ENCODE data around the gene RGMA.
"Not testable (repeated sequence)": the region's sequence is repeated elsewhere in the genome, so short reads cannot be mapped to it uniquely, and the experiment has no call there.

The RGMA gene

GRCh38 chr15:93037820-93038705 lies 50.9 kb downstream of the RGMA start:
- Mint-ChIP-seq H3K27me3 (no peaks in the 10 kb centered on the region), H3K27ac (peak overlapping the region in 1 of 2 donors; percentile 19), H3K4me1 (peaks cover 16% of the 10 kb centered on the region), H3K4me3 (no peak overlapping the region), H3K9me3 (no peaks in the 10 kb centered on the region)
- DNase-seq: no peak
- no peak for ATAC-seq

- DNase-seq (no peak), ATAC-seq (no peak)
- Mint-ChIP-seq H3K27ac (no peak overlapping the region), H3K9me3 (no peaks in the 10 kb centered on the region), H3K4me1 (peaks cover 16% of the 10 kb centered on the region), H3K4me3 (no peak overlapping the region), H3K27me3 (no peaks in the 10 kb centered on the region)
These were observed 51.8 kb downstream of the RGMA start for GRCh38 chr15:93036951-93037819.

GRCh38 chr15:93035953-93036810 lies 52.8 kb downstream of the RGMA start:
- ATAC-seq (peak; percentile 83), DNase-seq (peak; percentile 49 to 53)
- H3K4me1 Mint-ChIP-seq: peaks cover 20% of the 10 kb centered on the region
- no peaks in the 10 kb centered on the region for H3K9me3 Mint-ChIP-seq
- peak overlapping the region in 1 of 2 donors; percentile 81 for H3K27ac Mint-ChIP-seq
- H3K27me3 Mint-ChIP-seq: no peaks in the 10 kb centered on the region
- H3K4me3 Mint-ChIP-seq: peak overlapping the region; percentile 40 to 71

GRCh38 chr15:93035092-93035915 lies 53.7 kb downstream of the RGMA start:
- peak; percentile 26 for ATAC-seq
- peak overlapping the region in 1 of 2 donors; percentile 2 for H3K27ac Mint-ChIP-seq

GRCh38 chr15:93034512-93034911 lies 54.5 kb downstream of the RGMA start:
- Mint-ChIP-seq H3K27me3 (no peaks in the 10 kb centered on the region), H3K9me3 (no peaks in the 10 kb centered on the region), H3K4me3 (no peak overlapping the region), H3K4me1 (peaks cover 37% of the 10 kb centered on the region), H3K27ac (no peak overlapping the region)
- DNase-seq (no peak), ATAC-seq (no peak)

More at GRCh38 chr15:93035092-93035915, 53.7 kb downstream of the RGMA start:
- H3K4me3 Mint-ChIP-seq: peak overlapping the region in 1 of 2 donors; percentile 15
- H3K4me1 Mint-ChIP-seq: peaks cover 29% of the 10 kb centered on the region
- H3K27me3 Mint-ChIP-seq: no peaks in the 10 kb centered on the region
- DNase-seq: no peak
- no peaks in the 10 kb centered on the region for H3K9me3 Mint-ChIP-seq

- Mint-ChIP-seq H3K9me3 (no peaks in the 10 kb centered on the region), H3K27ac (no peak overlapping the region), H3K4me3 (no peak overlapping the region), H3K27me3 (no peaks in the 10 kb centered on the region), H3K4me1 (peaks cover 47% of the 10 kb centered on the region)
- DNase-seq (no peak), ATAC-seq (no peak)
These were observed 55.5 kb downstream of the RGMA start for GRCh38 chr15:93033434-93034045.

GRCh38 chr15:93032515-93033206 lies 56.4 kb downstream of the RGMA start:
- H3K4me3 Mint-ChIP-seq, H3K27me3 Mint-ChIP-seq, H3K9me3 Mint-ChIP-seq, ATAC-seq, H3K27ac Mint-ChIP-seq, DNase-seq: not testable (repeated sequence)
- H3K4me1 Mint-ChIP-seq: peaks cover 55% of the 10 kb centered on the region

DNA sequence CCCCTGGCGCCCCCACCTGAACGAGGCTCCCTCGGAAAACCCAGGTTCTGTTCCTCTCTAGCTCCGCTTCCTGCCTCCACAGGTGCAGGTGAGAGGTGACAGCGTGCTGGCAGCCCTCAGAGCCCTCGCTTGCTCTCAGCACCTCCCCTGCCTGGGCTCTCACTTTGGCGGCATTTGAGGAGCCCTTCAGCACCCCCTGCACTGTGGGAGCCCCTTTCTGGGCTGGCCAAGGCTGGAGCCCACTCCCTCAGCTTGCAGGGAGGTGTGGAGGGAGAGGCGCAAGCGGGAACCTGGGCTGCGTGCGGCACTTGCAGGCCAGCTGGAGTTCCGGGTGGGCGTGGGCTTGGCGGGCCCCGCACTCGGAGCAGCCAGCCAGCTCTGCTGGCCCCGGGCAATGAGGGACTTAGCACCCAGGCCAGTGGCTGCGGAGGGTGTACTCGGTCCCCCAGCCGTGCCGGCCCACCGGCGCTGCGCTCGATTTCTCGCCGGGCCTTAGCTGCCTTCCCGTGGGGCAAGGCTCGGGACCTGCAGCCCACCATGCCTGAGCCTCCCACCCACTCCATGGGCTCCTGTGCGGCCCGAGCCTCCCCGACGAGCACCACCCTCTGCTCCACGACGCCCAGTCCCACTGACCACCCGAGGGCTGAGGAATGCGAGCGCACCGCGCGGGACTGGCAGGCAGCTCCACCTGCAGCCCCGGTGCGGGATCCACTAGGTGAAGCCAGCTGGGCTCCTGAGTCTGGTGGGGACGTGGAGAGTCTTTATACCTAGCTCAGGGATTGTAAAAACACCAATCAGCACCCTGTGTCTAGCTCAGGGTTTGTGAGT lies 57.2 kb downstream of the RGMA start:
- H3K4me3 Mint-ChIP-seq, H3K27me3 Mint-ChIP-seq, ATAC-seq, DNase-seq, H3K9me3 Mint-ChIP-seq: not testable (repeated sequence)
- Mint-ChIP-seq H3K27ac (peak overlapping the region in 1 of 2 donors; percentile 76), H3K4me1 (peaks cover 57% of the 10 kb centered on the region)

- Mint-ChIP-seq H3K27me3 (no peaks in the 10 kb centered on the region), H3K4me3 (no peak overlapping the region), H3K9me3 (no peaks in the 10 kb centered on the region), H3K4me1 (peaks cover 57% of the 10 kb centered on the region), H3K27ac (no peak overlapping the region)
- no peak for ATAC-seq
- DNase-seq: no peak
These were observed 57.9 kb downstream of the RGMA start for GRCh38 chr15:93031103-93031464.

- Mint-ChIP-seq H3K27ac (no peak overlapping the region), H3K4me1 (peaks cover 58% of the 10 kb centered on the region), H3K4me3 (no peak overlapping the region), H3K9me3 (no peaks in the 10 kb centered on the region), H3K27me3 (no peaks in the 10 kb centered on the region)
- ATAC-seq (peak; percentile 81), DNase-seq (peak; percentile 65 to 68)
These were observed 58.4 kb downstream of the RGMA start for GRCh38 chr15:93030430-93031102.

DNA sequence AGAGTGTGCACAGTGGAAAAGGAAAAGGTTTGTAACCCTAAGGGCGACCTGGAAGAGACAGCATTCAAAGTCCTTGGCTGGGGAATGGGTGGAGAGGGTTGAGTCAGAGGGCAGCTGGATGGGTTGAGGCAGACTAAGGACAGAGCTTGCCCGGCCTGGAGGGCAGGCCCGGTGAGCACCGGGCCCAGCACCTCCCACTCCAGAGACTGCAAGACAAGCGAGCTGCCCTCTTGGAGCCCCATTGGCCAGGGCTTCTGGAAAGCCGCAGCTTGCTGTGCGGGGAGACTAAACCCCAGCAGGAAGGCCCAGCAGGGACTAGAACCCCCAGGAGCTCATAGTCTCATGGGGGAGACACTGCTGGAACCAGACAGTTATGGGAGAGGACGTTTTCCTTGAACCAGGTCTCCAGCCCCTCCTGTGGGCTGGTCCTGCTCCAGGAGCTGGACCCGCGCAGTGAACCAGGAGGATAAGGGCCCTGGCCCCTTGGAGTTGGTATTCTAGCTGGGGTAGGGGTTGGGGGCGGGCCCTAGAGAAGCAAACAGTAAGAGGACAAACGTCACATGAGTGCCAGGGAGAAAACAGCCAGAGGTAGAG lies 59.1 kb downstream of the RGMA start:
- ATAC-seq (peak; percentile 15), DNase-seq (no peak)
- H3K4me3 Mint-ChIP-seq: no peak overlapping the region
- H3K27me3 Mint-ChIP-seq: no peaks in the 10 kb centered on the region
- peaks cover 59% of the 10 kb centered on the region for H3K4me1 Mint-ChIP-seq
- no peak overlapping the region for H3K27ac Mint-ChIP-seq
- H3K9me3 Mint-ChIP-seq: no peaks in the 10 kb centered on the region

- H3K9me3 Mint-ChIP-seq: no peaks in the 10 kb centered on the region
- H3K4me1 Mint-ChIP-seq: peaks cover 65% of the 10 kb centered on the region
- ATAC-seq: peak; percentile 10
- no peak for DNase-seq
- no peak overlapping the region for H3K4me3 Mint-ChIP-seq
- H3K27me3 Mint-ChIP-seq: no peaks in the 10 kb centered on the region
- peak overlapping the region in 1 of 2 donors; percentile 2 for H3K27ac Mint-ChIP-seq
These were observed 59.7 kb downstream of the RGMA start for GRCh38 chr15:93029214-93029835.

Data from stimulated activated naive CD8-positive, alpha-beta T cell treated with anti-CD3 and anti-CD28 coated beads, Interleukin-15, amount 100 ng/mL, for 72 hours (primary cell).